ENCODE results near the gene AXIN1. TPM values are rescaled to one million over a fixed set of nuclear protein-coding genes. Genes with fewer than 3 reads are reported as not detected.

Gene AXIN1
- total and polyA plus RNA-seq, 2 of the 8 experiments (the other 6 are each of a cell fraction or from before 2014, with no cell fraction given), result 12.5 to 41.9 TPM

- H2BK120ac ChIP-seq (replicated peaks; ENCODE audit: low read depth, low read length), result no peak overlapping the region
- peaks cover 5 to 19% (median 10%) of the 10 kb centered on the region in 4 experiments for H3K4me1 ChIP-seq (replicated peaks in 1 of 4; ENCODE audit: control insufficient read depth in 3 of 4, insufficient read depth in 4 of 4, low read length in 3 of 4)
- no peak overlapping the region for H4K91ac ChIP-seq (replicated peaks; ENCODE audit: insufficient read length, low read length)
- H3K56ac ChIP-seq (replicated peaks; ENCODE audit: insufficient read length, low read depth, low read length), result no peak overlapping the region
- H3K27ac ChIP-seq (ENCODE audit: low read depth, low read length), result no peak overlapping the region
- H3K18ac ChIP-seq (ENCODE audit: extremely low read depth, low read length), result no peak overlapping the region
- no peak overlapping the region; the same call in none of the 2 replicates for H4K8ac ChIP-seq (ENCODE audit: extremely low read depth, insufficient read depth, low read length)
- no peak overlapping the region for H3K4ac ChIP-seq (replicated peaks; ENCODE audit: insufficient read length, low read depth, low read length)
- no peak overlapping the region for H2BK12ac ChIP-seq (ENCODE audit: low read depth, low read length)
- no peaks in the 10 kb centered on the region for H3K9me3 ChIP-seq (ENCODE audit: insufficient read depth in 2 of 2, low read depth in 1 of 2, low read length in 1 of 2)
- H3K79me1 ChIP-seq (ENCODE audit: low read depth, low read length), result peaks cover 4% of the 10 kb centered on the region; the same call in 1 of the 2 replicates
- H4K5ac ChIP-seq (ENCODE audit: insufficient read length, low read depth, low read length), result no peak overlapping the region
- H2AK5ac ChIP-seq (ENCODE audit: low read depth, low read length), result no peak overlapping the region
- no peak overlapping the region for H3K14ac ChIP-seq (ENCODE audit: insufficient read length)
- no peak overlapping the region for H3K4me3 ChIP-seq (ENCODE audit: extremely low read depth in 1 of 4, insufficient read depth in 2 of 4, low read depth in 3 of 4, low read length in 4 of 4)
- FAIRE-seq, result no peak
- ChIA-PET POLR2A (ENCODE audit: partially characterized antibody) (no interaction called here), CTCF (ENCODE audit: partially characterized antibody) (interaction anchor here (0.8 to 1.6 kb wide), 2 partner anchors 25 to 114 kb away, joined by 3 to 4 read pairs; partner anchors contain the start of gene DECR2)
- H3K9ac ChIP-seq (replicated peaks in 1 of 4; ENCODE audit: extremely low read depth in 1 of 4, low read depth in 3 of 4, low read length in 3 of 4), result no peak overlapping the region
- no peaks in the 10 kb centered on the region for H3K27me3 ChIP-seq (replicated peaks in 1 of 4; ENCODE audit: control insufficient read depth in 3 of 4, extremely low read depth in 1 of 4, insufficient read depth in 3 of 4, low read length in 3 of 4)
- 97% methylated on average over 20 of the region's 26 CpGs; no CpG with 5 or more reads in 1 of the 2 experiments for WGBS, 2 experiments (ENCODE audit: extremely low coverage in 1 of 2, insufficient coverage in 1 of 2, insufficient read length in 1 of 2, insufficient replicate concordance in 2 of 2, low coverage in 1 of 2, low lambda C conversion rate in 2 of 2, missing lambda C conversion rate in 1 of 2)
- H2BK20ac ChIP-seq (ENCODE audit: low read length), result no peak overlapping the region
- H2BK15ac ChIP-seq (ENCODE audit: low read length), result no peak overlapping the region
- H3K4me2 ChIP-seq (ENCODE audit: insufficient read depth in 1 of 2, low read depth in 2 of 2, low read length in 2 of 2), result no peak overlapping the region
- H2AFZ ChIP-seq (ENCODE audit: low read length), result no peak overlapping the region
- H3K36me3 ChIP-seq (ENCODE audit: control insufficient read depth in 2 of 4, insufficient read depth in 4 of 4, low read length in 3 of 4), result peaks cover 21 to 54% (median 28%) of the 10 kb centered on the region in 4 experiments
- H2BK5ac ChIP-seq (ENCODE audit: low read depth, low read length), result no peak overlapping the region
- TF ChIP-seq JUN (IDR thresholded peaks at IDR 0.05; ENCODE audit: low read depth, low read length) (no peak), KDM4A (IDR thresholded peaks at IDR 0.05; ENCODE audit: low read depth, low read length, severe bottlenecking) (no peak), NANOG (IDR thresholded peaks at IDR 0.05; ENCODE audit: insufficient read depth, low read depth, low read length, poor library complexity, severe bottlenecking) (no peak), TEAD4 (IDR thresholded peaks at IDR 0.05; ENCODE audit: low read depth, low read length) (no peak), CTCF (IDR thresholded peaks at IDR 0.05; ENCODE audit: control extremely low read depth in 1 of 3, insufficient read depth in 1 of 3, low read depth in 1 of 3, low read length in 3 of 3) (no peak), SP4 (IDR thresholded peaks at IDR 0.05; ENCODE audit: low read length) (no peak)
- peaks cover 0 to 24% of the 10 kb centered on the region in 2 experiments; a peak in 2 of 4 replicates for H3K79me2 ChIP-seq (ENCODE audit: control insufficient read depth in 1 of 2, insufficient read depth in 2 of 2, low read length in 2 of 2)
- H4K20me1 ChIP-seq (replicated peaks in 1 of 2; ENCODE audit: control insufficient read depth in 1 of 2, insufficient read depth in 2 of 2, low read length in 2 of 2), result peaks cover 18 to 41% of the 10 kb centered on the region in 2 experiments
- no peak for DNase-seq (ENCODE audit: low read depth in 1 of 2, low spot score in 2 of 2)
- H3K23me2 ChIP-seq (ENCODE audit: low read depth, low read length), result peaks cover 2% of the 10 kb centered on the region; the same call in 1 of the 2 replicates
- no peak overlapping the region for H3K23ac ChIP-seq (ENCODE audit: insufficient read length)
These were observed 24.4 kb upstream of the AXIN1 start for GRCh38 chr16:376817-377418.
